ENCODE measurements around the gene PCBP2.

- TF ChIP-seq POLR2A (IDR thresholded peaks at IDR 0.05; ENCODE audit: low read depth) (no peak), CTCF (IDR thresholded peaks at IDR 0.05) (no peak), POLR2AphosphoS5 (IDR thresholded peaks at IDR 0.05) (no peak)
Measured at GRCh38 chr12:53524476-53524875, 72.6 kb downstream of the PCBP2 start.

Measured in esophagus muscularis mucosa (tissue), 3 donors.